ENCODE data around the gene SEMA5A.

The SEMA5A gene

DNA sequence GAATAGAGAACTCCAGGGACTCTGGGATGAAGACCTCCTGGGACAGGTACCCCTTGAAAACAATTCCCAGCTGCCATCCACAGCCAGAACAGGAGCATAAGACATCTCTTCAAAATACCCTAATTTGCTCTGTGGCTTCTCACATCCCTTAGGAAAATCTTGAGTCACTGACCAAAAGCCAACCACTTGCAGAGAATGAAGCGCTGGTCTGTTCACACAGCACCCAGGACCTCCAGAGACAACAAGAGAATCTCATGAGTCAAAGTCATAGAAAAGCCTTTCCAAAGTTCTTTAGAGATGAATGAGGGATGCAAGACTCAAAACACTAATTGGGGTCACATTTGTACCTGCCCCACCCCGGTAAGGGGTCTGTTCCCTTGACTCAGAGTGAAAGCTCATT is 210.6 kb downstream of the SEMA5A start:
- Histone ChIP-seq H3K27me3 (ENCODE audit: control insufficient read depth, insufficient read depth, low read length) (no peaks in the 10 kb centered on the region), H3K9ac (ENCODE audit: low read length) (no peak overlapping the region), H3K9me3 (ENCODE audit: control insufficient read depth, low read depth, low read length) (no peaks in the 10 kb centered on the region), H3K4me1 (ENCODE audit: control insufficient read depth, low read depth, low read length) (no peaks in the 10 kb centered on the region), H3K36me3 (ENCODE audit: control insufficient read depth, low read depth, low read length) (no peaks in the 10 kb centered on the region), H3K4me3 (ENCODE audit: low read length) (no peak overlapping the region), H3K27ac (ENCODE audit: low read length) (no peak overlapping the region)

GRCh38 chr5:9332026-9332425 is 213.8 kb downstream of the SEMA5A start:
- H3K9ac ChIP-seq (ENCODE audit: low read length), result no peak overlapping the region
- H3K27me3 ChIP-seq (ENCODE audit: control insufficient read depth, insufficient read depth, low read length), result no peaks in the 10 kb centered on the region
- no peaks in the 10 kb centered on the region for H3K4me1 ChIP-seq (ENCODE audit: control insufficient read depth, low read depth, low read length)
- no peak overlapping the region for H3K27ac ChIP-seq (ENCODE audit: low read length)
- H3K9me3 ChIP-seq (ENCODE audit: control insufficient read depth, low read depth, low read length), result no peaks in the 10 kb centered on the region
- H3K4me3 ChIP-seq (ENCODE audit: low read length), result no peak overlapping the region
- no peaks in the 10 kb centered on the region for H3K36me3 ChIP-seq (ENCODE audit: control insufficient read depth, low read depth, low read length)

DNA sequence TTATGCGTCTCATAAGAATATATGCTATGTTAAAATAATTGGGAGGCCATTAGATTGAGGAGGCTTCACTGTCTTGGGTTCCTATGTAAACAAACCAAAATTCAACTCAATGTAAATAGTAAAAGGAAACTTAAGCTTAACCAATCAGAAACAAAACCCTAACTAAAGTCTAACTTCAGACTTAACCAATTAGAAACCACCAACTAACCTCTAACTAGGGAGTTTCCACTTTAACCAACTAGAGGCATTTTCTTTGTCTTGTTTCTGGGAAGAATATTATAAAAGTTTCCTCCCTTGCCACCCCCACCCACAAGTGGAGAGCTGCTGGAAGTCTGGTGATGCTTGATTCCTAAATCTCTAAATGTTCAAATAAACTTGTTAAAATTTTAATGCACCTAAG is 214.5 kb downstream of the SEMA5A start:
- no peaks in the 10 kb centered on the region for H3K36me3 ChIP-seq (ENCODE audit: control insufficient read depth, low read depth, low read length)
- no peak overlapping the region for H3K27ac ChIP-seq (ENCODE audit: low read length)
- no peaks in the 10 kb centered on the region for H3K4me1 ChIP-seq (ENCODE audit: control insufficient read depth, low read depth, low read length)
- no peaks in the 10 kb centered on the region for H3K27me3 ChIP-seq (ENCODE audit: control insufficient read depth, insufficient read depth, low read length)
- H3K9me3 ChIP-seq (ENCODE audit: control insufficient read depth, low read depth, low read length), result no peaks in the 10 kb centered on the region
- H3K9ac ChIP-seq (ENCODE audit: low read length), result no peak overlapping the region
- H3K4me3 ChIP-seq (ENCODE audit: low read length), result no peak overlapping the region

DNA sequence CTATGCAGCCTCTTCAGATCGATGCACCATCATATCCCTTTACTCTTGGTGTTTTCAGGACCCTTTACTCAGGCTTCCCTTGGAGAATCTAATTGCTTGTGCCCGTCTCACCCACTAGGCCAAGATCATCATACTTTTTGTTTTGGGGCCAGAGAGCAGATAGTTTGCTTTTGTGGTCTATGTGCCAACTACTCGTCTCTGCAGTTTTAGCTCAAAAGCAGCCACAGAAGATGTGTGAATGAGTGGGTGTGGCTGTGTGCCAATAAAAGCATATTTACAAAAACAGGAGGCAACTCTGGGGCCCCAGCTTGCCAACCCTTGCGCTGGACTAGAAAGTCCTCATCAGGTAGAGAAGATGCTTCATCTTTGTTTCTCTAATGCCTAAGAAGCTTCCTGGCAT is 216.8 kb downstream of the SEMA5A start:
- Histone ChIP-seq H3K27ac (ENCODE audit: low read length) (no peak overlapping the region), H3K4me3 (ENCODE audit: low read length) (no peak overlapping the region), H3K4me1 (ENCODE audit: control insufficient read depth, low read depth, low read length) (no peaks in the 10 kb centered on the region), H3K36me3 (ENCODE audit: control insufficient read depth, low read depth, low read length) (no peaks in the 10 kb centered on the region), H3K27me3 (ENCODE audit: control insufficient read depth, insufficient read depth, low read length) (no peaks in the 10 kb centered on the region), H3K9ac (ENCODE audit: low read length) (no peak overlapping the region), H3K9me3 (ENCODE audit: control insufficient read depth, low read depth, low read length) (no peaks in the 10 kb centered on the region)

DNA sequence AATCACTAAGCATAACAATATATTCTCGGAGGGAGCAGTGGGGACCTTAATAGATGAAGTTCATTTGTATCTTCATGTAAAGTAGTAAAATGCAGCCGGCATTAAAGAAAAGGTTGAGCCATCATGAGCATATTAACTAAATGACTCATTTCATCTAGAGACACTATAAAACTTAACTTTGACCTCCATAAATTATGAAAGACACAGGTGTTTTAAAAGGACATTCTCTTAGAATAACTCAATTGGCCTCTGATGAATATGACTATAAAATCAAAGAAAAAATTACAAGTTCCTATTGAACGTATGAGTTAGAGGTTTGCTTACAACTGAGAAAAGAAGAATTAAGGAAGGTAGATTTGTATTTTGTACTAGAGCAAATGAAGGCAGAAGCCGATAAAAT is 220.3 kb downstream of the SEMA5A start:
- no peaks in the 10 kb centered on the region for H3K27me3 ChIP-seq (ENCODE audit: control insufficient read depth, insufficient read depth, low read length)
- H3K27ac ChIP-seq (ENCODE audit: low read length), result no peak overlapping the region
- H3K9ac ChIP-seq (ENCODE audit: low read length), result no peak overlapping the region
- H3K4me1 ChIP-seq (ENCODE audit: control insufficient read depth, low read depth, low read length), result no peaks in the 10 kb centered on the region
- no peaks in the 10 kb centered on the region for H3K36me3 ChIP-seq (ENCODE audit: control insufficient read depth, low read depth, low read length)
- H3K9me3 ChIP-seq (ENCODE audit: control insufficient read depth, low read depth, low read length), result no peaks in the 10 kb centered on the region
- H3K4me3 ChIP-seq (ENCODE audit: low read length), result no peak overlapping the region

DNA sequence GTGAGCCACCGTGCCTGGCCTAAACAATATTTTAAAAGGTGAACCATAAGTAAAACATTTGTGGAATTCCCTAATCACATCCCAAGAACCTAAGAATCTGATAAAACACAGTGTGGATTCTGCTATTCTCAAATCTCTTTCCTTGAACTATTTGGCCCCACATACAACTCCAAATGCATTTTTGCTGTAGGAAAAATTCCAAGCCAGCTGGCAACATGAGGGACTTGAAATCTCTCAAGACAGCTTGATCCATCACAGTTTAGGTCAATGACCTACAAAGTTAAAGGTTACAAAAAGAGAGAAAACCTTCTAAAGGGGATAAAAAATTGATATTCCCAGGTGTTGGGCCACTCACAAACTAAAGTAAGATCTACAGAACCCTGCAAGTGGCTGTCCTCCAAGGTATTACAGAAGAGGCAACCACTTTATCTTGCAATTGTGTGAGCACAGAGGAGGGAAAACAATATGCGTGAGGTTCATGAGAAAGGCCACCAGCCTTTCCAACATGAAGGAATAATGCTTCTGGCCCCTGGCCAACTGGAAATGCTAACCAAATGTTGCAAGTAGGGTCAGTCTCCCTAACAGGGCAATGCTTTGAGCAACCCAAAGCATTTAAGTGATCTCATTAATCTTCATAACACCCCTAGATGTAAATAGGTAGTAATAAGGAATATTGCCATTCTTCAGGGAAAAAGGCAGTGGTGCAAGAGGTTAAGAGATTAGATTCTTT is 221.4 kb downstream of the SEMA5A start:
- H3K4me1 ChIP-seq (ENCODE audit: control insufficient read depth, low read depth, low read length), result no peaks in the 10 kb centered on the region
- H3K27ac ChIP-seq (ENCODE audit: low read length), result no peak overlapping the region
- no peaks in the 10 kb centered on the region for H3K9me3 ChIP-seq (ENCODE audit: control insufficient read depth, low read depth, low read length)
- no peaks in the 10 kb centered on the region for H3K27me3 ChIP-seq (ENCODE audit: control insufficient read depth, insufficient read depth, low read length)
- H3K4me3 ChIP-seq (ENCODE audit: low read length), result no peak overlapping the region
- H3K9ac ChIP-seq (ENCODE audit: low read length), result no peak overlapping the region
- no peaks in the 10 kb centered on the region for H3K36me3 ChIP-seq (ENCODE audit: control insufficient read depth, low read depth, low read length)

DNA sequence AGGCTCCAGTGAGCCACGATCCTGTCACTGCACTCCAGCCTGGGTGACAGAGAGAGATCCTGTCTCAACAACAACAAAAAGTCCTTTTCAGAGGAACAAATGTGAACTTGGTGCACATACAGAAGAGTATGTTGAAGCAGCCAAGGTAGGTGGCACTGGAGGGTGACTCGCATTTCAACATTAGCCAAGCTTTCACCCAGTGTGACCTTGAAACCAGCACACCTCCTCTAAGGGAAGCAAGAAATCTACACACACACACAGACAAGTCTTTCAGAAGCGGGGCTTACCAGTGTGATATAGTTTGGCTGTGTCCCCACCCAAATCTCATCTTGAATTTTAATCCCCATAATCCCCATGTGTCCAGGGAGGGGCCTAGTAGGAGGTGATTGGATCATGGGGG is 225.2 kb downstream of the SEMA5A start:
- no peaks in the 10 kb centered on the region for H3K4me1 ChIP-seq (ENCODE audit: control insufficient read depth, low read depth, low read length)
- no peaks in the 10 kb centered on the region for H3K36me3 ChIP-seq (ENCODE audit: control insufficient read depth, low read depth, low read length)
- no peaks in the 10 kb centered on the region for H3K27me3 ChIP-seq (ENCODE audit: control insufficient read depth, insufficient read depth, low read length)
- H3K27ac ChIP-seq (ENCODE audit: low read length), result no peak overlapping the region
- no peak overlapping the region for H3K4me3 ChIP-seq (ENCODE audit: low read length)
- H3K9ac ChIP-seq (ENCODE audit: low read length), result no peak overlapping the region
- no peaks in the 10 kb centered on the region for H3K9me3 ChIP-seq (ENCODE audit: control insufficient read depth, low read depth, low read length)

GRCh38 chr5:9318031-9318430 is 227.8 kb downstream of the SEMA5A start:
- H3K27me3 ChIP-seq (ENCODE audit: control insufficient read depth, insufficient read depth, low read length), result no peaks in the 10 kb centered on the region
- H3K36me3 ChIP-seq (ENCODE audit: control insufficient read depth, low read depth, low read length), result no peaks in the 10 kb centered on the region
- H3K27ac ChIP-seq (ENCODE audit: low read length), result no peak overlapping the region
- H3K9me3 ChIP-seq (ENCODE audit: control insufficient read depth, low read depth, low read length), result no peaks in the 10 kb centered on the region
- H3K9ac ChIP-seq (ENCODE audit: low read length), result no peak overlapping the region
- no peak overlapping the region for H3K4me3 ChIP-seq (ENCODE audit: low read length)
- no peaks in the 10 kb centered on the region for H3K4me1 ChIP-seq (ENCODE audit: control insufficient read depth, low read depth, low read length)

GRCh38 chr5:9316733-9317132 is 229.1 kb downstream of the SEMA5A start:
- H3K27ac ChIP-seq (ENCODE audit: low read length), result no peak overlapping the region
- H3K9ac ChIP-seq (ENCODE audit: low read length), result no peak overlapping the region
- H3K9me3 ChIP-seq (ENCODE audit: control insufficient read depth, low read depth, low read length), result no peaks in the 10 kb centered on the region
- no peaks in the 10 kb centered on the region for H3K4me1 ChIP-seq (ENCODE audit: control insufficient read depth, low read depth, low read length)
- H3K27me3 ChIP-seq (ENCODE audit: control insufficient read depth, insufficient read depth, low read length), result no peaks in the 10 kb centered on the region
- H3K4me3 ChIP-seq (ENCODE audit: low read length), result no peak overlapping the region
- H3K36me3 ChIP-seq (ENCODE audit: control insufficient read depth, low read depth, low read length), result no peaks in the 10 kb centered on the region

GRCh38 chr5:9316041-9316440 is 229.8 kb downstream of the SEMA5A start:
- Histone ChIP-seq H3K4me1 (ENCODE audit: control insufficient read depth, low read depth, low read length) (no peaks in the 10 kb centered on the region), H3K4me3 (ENCODE audit: low read length) (no peak overlapping the region), H3K27me3 (ENCODE audit: control insufficient read depth, insufficient read depth, low read length) (no peaks in the 10 kb centered on the region), H3K36me3 (ENCODE audit: control insufficient read depth, low read depth, low read length) (no peaks in the 10 kb centered on the region), H3K27ac (ENCODE audit: low read length) (no peak overlapping the region), H3K9ac (ENCODE audit: low read length) (no peak overlapping the region), H3K9me3 (ENCODE audit: control insufficient read depth, low read depth, low read length) (no peaks in the 10 kb centered on the region)

DNA sequence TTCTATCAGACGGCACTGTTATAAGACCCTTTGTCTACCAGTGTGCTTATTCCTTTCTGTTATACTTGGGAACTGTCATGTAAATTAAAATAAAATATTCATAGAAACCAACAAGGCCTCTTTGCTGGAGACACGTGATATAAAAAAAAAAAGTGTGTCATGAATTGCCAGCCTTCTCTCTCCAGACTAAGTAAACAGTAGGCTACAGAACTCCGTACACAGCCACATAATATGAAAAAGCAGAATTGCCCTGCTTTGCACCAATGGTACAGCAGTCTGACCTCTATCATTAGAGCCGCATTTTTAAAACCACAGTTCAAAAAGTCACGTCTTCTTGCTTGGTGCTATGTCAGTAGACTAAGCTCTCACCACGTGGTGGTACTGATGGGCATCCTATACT is 231.3 kb downstream of the SEMA5A start:
- H3K4me3 ChIP-seq (ENCODE audit: low read length), result no peak overlapping the region
- no peak overlapping the region for H3K27ac ChIP-seq (ENCODE audit: low read length)
- H3K4me1 ChIP-seq (ENCODE audit: control insufficient read depth, low read depth, low read length), result no peaks in the 10 kb centered on the region
- H3K36me3 ChIP-seq (ENCODE audit: control insufficient read depth, low read depth, low read length), result no peaks in the 10 kb centered on the region
- no peaks in the 10 kb centered on the region for H3K27me3 ChIP-seq (ENCODE audit: control insufficient read depth, insufficient read depth, low read length)
- H3K9me3 ChIP-seq (ENCODE audit: control insufficient read depth, low read depth, low read length), result no peaks in the 10 kb centered on the region
- no peak overlapping the region for H3K9ac ChIP-seq (ENCODE audit: low read length)

GRCh38 chr5:9313751-9314150 is 232.1 kb downstream of the SEMA5A start:
- Histone ChIP-seq H3K27ac (ENCODE audit: low read length) (no peak overlapping the region), H3K36me3 (ENCODE audit: control insufficient read depth, low read depth, low read length) (no peaks in the 10 kb centered on the region), H3K9ac (ENCODE audit: low read length) (no peak overlapping the region), H3K9me3 (ENCODE audit: control insufficient read depth, low read depth, low read length) (no peaks in the 10 kb centered on the region), H3K27me3 (ENCODE audit: control insufficient read depth, insufficient read depth, low read length) (no peaks in the 10 kb centered on the region), H3K4me1 (ENCODE audit: control insufficient read depth, low read depth, low read length) (no peaks in the 10 kb centered on the region), H3K4me3 (ENCODE audit: low read length) (no peak overlapping the region)

Data from iPS-18a (cell line).